GM12891 (cell line): ENCODE data around the gene WDR7.

Source experiments
- POLR2A ChIP-seq: IDR thresholded peaks from 2 replicates; pipeline ENCODE4 v1.6.1; 2011; ENCODE audit warnings: low read depth, low read length, control low read depth
- POLR2AphosphoS5 ChIP-seq: IDR thresholded peaks from 2 replicates; pipeline ENCODE4 v1.6.1; 2011; ENCODE audit warnings: low read depth, low read length, control low read depth
- SPI1 ChIP-seq: IDR thresholded peaks from 2 replicates; pipeline ENCODE4 v1.6.1; 2011; ENCODE audit warnings: low read depth, low read length, control low read depth
- TAF1 ChIP-seq: IDR thresholded peaks from 2 replicates; pipeline ENCODE4 v1.6.1; 2011; ENCODE audit warnings: low read depth, low read length, control low read depth

DNA sequence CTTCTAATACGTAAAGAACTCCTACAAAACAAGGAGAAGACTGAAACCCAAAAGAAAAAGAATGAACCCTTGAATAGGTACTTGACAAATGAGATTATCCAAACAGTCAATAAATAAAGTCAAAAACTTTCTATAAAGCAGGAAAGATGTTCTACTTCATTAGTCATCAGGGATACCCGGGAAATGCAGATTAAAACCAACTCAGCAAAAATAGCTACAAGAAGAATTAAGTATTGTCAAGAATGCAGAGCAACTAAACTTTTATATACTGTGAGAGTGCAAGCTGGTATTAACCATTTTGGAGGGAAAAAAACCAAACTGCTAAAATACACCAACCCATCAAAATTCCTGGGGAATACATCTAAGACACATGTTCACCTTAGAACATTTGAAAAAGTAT is 23.2 kb upstream of the WDR7 start:
- no peak for TF ChIP-seq POLR2A
- no peak for TF ChIP-seq SPI1
- TF ChIP-seq POLR2AphosphoS5: no peak
- TF ChIP-seq TAF1: no peak
